Caki2 (cell line): ENCODE data around the gene ARMC12. TPM values are rescaled to one million over a fixed set of nuclear protein-coding genes. Genes with fewer than 3 reads are reported as not detected.
A peak's percentile ranks its signal among the peaks of the same experiment; 100 is the strongest.
"Not testable (repeated sequence)": the region's sequence is repeated elsewhere in the genome, so short reads cannot be mapped to it uniquely, and the experiment has no call there.

Source experiments
- DNase-seq: peaks from one replicate; pipeline ENCODE4 v3.0.0-alpha.2; 2015; ENCODE audit warnings: low read depth
- in situ Hi-C: cut with HindIII; loops from 2 replicates; pipeline ENCODE4 v1.10.0; 2016; ENCODE audit warnings: low sequenced_read_pairs, low pct_unique_long_range_greater_than_20kb, mixed read lengths
- total RNA-seq: library from RNA; depleted of rRNA; stranded (reverse); fragments of >200 nt; shearing (Covaris generic); gene quantifications from 2 replicates; pipeline ENCODE4 v1.2.3, GENCODE V29; 2014; ENCODE audit warnings: low replicate concordance

The ARMC12 gene
- total RNA-seq, 1 experiment from 2014 or later = 1.9 TPM

DNA sequence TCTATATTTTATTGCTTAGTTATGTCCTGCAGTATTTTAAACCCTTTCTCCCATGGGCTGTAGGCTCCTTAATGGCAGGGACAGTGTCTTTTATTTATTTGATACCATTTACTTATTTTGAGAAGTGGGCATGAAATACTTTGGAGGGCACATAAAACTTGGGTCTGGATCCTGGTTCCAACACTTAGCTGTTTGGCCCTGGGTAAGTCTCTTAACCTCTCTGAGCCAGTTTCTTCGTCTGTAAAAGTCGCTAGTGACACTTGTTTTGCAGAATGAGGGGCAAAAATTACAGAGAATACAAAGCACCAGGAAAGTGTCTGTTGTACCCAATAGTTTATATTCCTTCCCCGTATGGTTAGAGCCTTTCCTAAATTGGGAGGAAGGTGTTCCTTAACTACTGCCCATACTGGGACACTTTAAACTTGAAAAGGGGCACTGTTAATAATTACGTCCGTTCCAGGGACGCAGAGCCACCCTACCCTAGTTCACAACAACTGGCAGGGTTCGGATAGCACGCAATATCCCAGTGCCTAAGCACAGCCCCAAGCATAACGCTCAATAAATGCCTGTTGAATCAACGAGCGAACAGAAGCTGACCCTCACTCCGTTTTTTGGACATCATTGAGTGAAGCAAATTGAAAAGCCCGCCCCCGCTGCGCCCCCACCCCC, 6.0 kb upstream of the ARMC12 start:
- in situ Hi-C loops = no loop called here
- DNase-seq = peak; percentile 18

GRCh38 chr6:35731414-35731735, 5.5 kb upstream of the ARMC12 start:
- peak; percentile 87 for DNase-seq
- in situ Hi-C loops = no loop called here

DNA sequence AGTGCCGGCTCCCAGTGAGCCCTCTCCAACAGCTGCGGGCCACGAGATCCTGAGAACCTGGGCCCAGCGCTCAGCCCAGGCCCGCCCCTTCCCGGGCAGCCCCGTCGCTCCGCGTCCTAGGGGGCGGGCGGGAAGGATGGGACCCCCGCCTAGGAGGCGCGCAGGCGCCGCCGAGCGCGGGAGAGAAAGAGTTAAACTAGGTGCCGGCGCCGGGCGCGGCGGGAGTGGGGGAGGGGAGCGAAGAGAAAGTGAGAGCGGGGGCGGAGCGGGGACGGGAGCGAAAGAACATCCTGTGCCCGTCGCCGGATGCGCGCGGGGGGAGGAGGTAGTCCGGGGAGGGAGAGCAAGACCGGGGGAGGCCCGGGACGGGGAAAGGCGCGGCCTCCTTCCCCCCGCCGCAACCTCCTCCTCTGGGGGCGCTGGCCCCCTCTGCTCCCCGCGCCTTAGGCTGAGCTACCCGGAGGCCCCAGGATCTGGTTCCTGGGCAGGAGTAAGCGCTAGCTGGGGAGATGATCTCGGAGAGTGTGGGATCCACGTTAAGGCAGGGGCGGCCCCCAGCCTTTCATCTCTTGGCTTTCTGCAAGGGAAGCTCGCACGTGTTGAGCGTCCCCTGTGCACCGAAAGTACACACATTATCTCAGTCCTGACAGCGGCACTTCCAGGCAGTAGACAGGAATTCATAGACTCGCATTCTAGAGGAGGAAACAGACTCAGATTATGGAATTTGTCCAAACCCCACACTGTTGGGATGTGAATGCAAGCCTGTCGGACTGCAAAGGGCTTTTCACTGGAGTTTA, 4.9 kb upstream of the ARMC12 start:
- in situ Hi-C loops = no loop called here
- peak; percentile 86 for DNase-seq

DNA sequence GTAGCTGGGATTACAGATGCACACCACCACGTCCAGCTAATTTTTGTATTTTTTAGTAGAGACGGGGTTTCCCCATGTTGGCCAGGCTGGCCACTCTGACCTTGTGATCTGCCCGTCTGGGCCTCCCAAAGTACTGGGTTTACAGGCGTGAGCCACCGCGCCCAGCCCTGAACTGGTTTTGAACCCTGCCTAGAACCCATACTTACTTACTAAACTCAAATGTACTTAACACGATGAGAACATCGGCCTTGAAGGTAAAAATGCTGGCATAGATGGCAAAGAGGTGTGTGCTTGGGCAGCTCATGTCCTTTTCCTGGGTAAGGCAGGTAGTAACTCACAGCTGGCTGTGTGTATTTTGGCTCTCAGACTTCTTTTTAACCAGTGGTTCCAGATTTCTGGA, 3.2 kb upstream of the ARMC12 start:
- DNase-seq = no peak
- in situ Hi-C loops = no loop called here

DNA sequence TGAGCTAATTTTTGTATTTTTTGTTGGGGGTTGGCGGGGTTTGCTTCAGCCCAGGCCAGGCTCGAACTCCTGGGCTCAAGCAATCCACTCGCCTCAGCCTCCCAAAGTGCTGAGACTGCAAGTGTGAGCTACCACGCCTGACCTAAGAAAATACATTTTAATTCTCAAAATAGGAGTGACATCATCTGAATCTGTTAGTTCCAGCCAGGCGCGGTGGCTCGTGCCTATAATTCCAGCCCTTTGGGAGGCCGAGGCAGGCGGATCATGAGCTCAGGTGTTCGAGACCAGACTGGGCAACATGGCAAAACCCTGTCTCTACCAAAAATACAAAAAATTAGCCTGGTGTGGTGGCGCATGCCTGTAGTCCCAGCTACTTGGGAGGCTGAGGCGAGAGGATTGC, 2.5 kb upstream of the ARMC12 start:
- DNase-seq, in situ Hi-C loops: not testable (repeated sequence)

DNA sequence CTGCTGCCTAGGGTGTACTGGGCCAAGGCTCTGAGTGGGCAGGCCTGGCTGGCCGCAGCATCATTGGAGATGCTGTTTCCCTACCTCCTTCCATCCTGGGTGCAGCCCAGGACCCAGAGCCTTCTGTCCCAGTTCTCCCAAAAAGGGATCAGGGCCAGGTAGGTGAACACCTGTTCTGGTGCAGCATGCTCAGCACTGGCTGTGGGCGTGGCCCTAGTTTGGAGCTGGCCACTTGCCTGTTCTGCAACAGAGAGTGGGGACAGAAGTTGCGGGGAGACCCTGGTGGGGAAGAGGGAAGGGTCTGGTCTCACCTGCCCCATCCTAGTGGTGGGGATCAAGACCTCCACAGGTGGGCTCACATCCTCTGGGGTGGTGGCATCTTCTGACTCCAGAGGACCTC, 1.4 kb upstream of the ARMC12 start:
- in situ Hi-C loops = no loop called here
- DNase-seq = no peak

- peak; percentile 56 for DNase-seq
- in situ Hi-C loops = no loop called here
Observed at GRCh38 chr6:35736253-35736894, 458 bp upstream of the ARMC12 start.

- DNase-seq = peak; percentile 70
- in situ Hi-C loops = no loop called here
Observed at GRCh38 chr6:35737413-35738211, 780 bp downstream of the ARMC12 start.

DNA sequence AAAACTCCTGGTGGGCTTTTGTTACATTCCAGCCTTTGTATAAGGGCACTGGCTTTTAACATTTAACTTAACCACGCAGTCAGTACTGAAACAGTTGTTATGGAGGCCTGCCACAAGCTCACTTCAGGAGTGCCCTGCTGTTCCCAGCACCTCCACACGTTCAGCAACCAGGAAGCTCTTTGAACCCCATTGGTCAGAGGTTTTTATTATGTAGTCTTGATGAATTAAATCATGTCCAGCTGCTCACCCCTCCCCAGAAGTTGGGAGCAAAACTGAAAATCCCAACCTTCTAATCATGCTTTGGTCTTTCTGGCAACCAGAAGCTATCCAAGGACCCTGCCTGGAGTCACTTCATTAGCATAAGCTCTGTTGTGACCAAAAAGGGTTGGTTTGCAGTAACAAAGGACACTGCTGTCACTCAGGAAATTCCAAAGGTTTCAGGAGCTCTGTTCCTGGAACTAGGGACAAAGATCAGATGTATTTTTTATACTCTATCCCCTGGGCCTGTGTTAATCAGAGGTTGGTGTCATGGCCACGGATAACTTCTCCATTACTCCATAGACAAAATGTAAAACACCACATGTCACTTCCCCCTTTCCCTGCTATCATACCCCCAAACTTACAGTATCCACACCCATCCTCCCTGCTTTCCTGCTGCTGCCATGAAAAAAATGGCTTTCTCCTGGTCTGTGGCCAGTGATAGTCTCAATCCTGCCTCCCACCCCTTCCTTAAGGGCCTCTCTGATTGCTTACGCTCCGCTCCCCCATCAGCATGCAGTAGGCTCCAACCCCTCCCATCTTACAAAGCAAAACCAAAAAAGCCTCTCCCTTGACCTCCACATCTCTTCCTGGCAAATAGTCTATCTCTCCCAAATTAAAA, 3.1 kb downstream of the ARMC12 start:
- no peak for DNase-seq
- in situ Hi-C loops = no loop called here

- no peak for DNase-seq
- in situ Hi-C loops = no loop called here
Observed at GRCh38 chr6:35742842-35743241, 6.0 kb downstream of the ARMC12 start.

DNA sequence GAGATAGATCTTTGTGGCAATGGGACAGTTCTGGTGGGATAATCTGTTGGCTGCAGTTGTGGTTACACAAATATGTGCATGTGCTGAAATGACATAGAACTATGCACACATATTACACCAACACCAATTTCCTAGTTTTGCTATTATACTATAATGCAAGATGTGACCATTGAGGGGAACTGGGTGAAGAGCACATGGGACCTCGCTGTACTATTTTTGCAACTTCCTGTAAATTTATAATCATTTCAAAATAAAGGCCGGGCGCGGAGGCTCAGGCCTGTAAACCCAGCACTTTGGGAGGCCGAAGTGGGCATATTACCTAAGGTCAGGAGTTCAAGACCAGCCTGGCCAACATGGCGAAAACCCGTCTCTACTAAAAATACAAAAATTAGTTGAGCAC, 8.7 kb downstream of the ARMC12 start:
- in situ Hi-C loops = no loop called here
- no peak for DNase-seq

- in situ Hi-C loops = no loop called here
- no peak for DNase-seq
Observed at GRCh38 chr6:35746516-35746915, 9.7 kb downstream of the ARMC12 start.

DNA sequence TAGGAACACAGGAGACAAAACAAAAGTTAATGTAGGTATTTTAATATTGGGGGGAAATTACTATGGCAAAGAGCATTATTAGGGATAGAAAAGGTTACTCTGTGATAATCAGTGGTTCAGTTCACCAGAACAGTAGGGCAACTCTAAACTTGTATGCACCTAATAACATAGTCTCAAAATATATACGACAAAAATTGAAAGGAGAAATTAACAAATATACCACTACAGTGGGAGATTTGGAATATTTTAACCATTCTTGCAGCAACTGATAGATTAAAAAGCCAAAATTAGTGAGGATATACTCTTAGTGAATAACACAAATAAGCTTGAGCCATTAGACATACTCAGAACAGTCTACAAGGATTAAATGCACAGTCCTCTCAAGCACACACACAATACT, 11.0 kb downstream of the ARMC12 start:
- no peak for DNase-seq
- in situ Hi-C loops = no loop called here

GRCh38 chr6:35750557-35750956, 13.7 kb downstream of the ARMC12 start:
- in situ Hi-C loops = no loop called here
- no peak for DNase-seq

GRCh38 chr6:35751594-35751993, 14.8 kb downstream of the ARMC12 start:
- DNase-seq = no peak
- in situ Hi-C loops = no loop called here

GRCh38 chr6:35752330-35752729, 15.5 kb downstream of the ARMC12 start:
- in situ Hi-C loops = no loop called here
- DNase-seq = no peak

GRCh38 chr6:35754452-35755277, 17.8 kb downstream of the ARMC12 start:
- in situ Hi-C loops = no loop called here
- no peak for DNase-seq
